ENCODE measurements around the gene PRXL2B.
"Not testable (repeated sequence)": the region's sequence is repeated elsewhere in the genome, so short reads cannot be mapped to it uniquely, and the experiment has no call there.

PRXL2B gene

GRCh38 chr1:2552189-2552588 is 34.4 kb upstream of the PRXL2B start:
- Histone ChIP-seq H2BK5ac (ENCODE audit: low read depth, low read length, poor library complexity, severe bottlenecking) (no peak overlapping the region), H3K27ac (ENCODE audit: low read length, poor library complexity, severe bottlenecking) (no peak overlapping the region), H2BK120ac (ENCODE audit: low read depth, low read length) (no peak overlapping the region), H2BK12ac (ENCODE audit: low read length in 2 of 2) (no peak overlapping the region), H3K4me2 (ENCODE audit: low read length, poor library complexity, severe bottlenecking) (no peak overlapping the region), H4K91ac (ENCODE audit: low read length) (no peak overlapping the region), H3K4me1 (ENCODE audit: control insufficient read depth, insufficient read depth, low read depth, low read length) (peaks cover 48% of the 10 kb centered on the region), H3K9ac (ENCODE audit: low read length) (no peak overlapping the region), H3K14ac (ENCODE audit: low read length in 2 of 2) (no peak overlapping the region), H2AK5ac (ENCODE audit: low read length, severe bottlenecking) (no peak overlapping the region), H3K27me3 (ENCODE audit: control insufficient read depth in 1 of 2, insufficient read depth in 1 of 2, low read length in 2 of 2) (no peaks in the 10 kb centered on the region), H3K9me3 (ENCODE audit: control insufficient read depth, low read length) (no peaks in the 10 kb centered on the region), H4K8ac (ENCODE audit: low read length) (no peak overlapping the region), H3K18ac (ENCODE audit: low read depth in 1 of 2, low read length in 2 of 2) (no peak overlapping the region), H3K36me3 (ENCODE audit: control insufficient read depth in 1 of 2, insufficient read depth in 2 of 2, low read depth in 1 of 2, low read length in 2 of 2) (no peaks in the 10 kb centered on the region), H3K4me3 (ENCODE audit: insufficient read depth in 1 of 2, low read depth in 1 of 2, low read length in 2 of 2) (no peak overlapping the region), H2BK15ac (ENCODE audit: low read depth, poor library complexity, severe bottlenecking) (no peak overlapping the region), H3K23ac (ENCODE audit: low read length in 2 of 2) (no peak overlapping the region), H3K4ac (ENCODE audit: low read depth in 1 of 2, low read length in 2 of 2) (no peak overlapping the region), H2AFZ (ENCODE audit: low read depth, low read length) (no peak overlapping the region), H3K79me1 (replicated peaks; ENCODE audit: low read length, poor library complexity, severe bottlenecking) (peaks cover 5% of the 10 kb centered on the region)
- no peak for DNase-seq
- 88% methylated on average over 20 of the region's 26 CpGs for WGBS

DNA sequence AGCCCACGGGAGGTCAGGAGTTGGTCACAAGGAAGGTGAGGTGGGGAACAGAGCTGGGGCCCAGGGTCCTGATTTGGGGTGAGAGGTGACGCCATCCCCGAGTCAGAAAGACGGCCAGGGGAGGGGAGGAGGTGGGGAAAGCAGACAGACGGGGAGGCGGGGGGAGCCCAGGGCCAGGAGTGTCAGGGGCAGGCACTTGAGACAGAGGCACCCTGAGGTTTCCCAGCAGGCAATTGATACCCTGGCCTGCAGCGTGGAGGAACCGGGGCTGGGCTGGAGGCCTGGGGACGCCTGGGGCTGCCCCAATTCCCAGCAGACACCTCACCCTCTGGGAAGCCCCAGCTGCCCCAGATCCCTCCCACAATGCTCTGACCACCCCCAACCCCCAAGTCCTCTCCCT is 33.5 kb upstream of the PRXL2B start:
- not testable (repeated sequence) for H3K27me3 ChIP-seq (ENCODE audit: control insufficient read depth in 1 of 2, insufficient read depth in 1 of 2, low read length in 2 of 2); H2BK15ac ChIP-seq (ENCODE audit: low read depth, poor library complexity, severe bottlenecking)

DNA sequence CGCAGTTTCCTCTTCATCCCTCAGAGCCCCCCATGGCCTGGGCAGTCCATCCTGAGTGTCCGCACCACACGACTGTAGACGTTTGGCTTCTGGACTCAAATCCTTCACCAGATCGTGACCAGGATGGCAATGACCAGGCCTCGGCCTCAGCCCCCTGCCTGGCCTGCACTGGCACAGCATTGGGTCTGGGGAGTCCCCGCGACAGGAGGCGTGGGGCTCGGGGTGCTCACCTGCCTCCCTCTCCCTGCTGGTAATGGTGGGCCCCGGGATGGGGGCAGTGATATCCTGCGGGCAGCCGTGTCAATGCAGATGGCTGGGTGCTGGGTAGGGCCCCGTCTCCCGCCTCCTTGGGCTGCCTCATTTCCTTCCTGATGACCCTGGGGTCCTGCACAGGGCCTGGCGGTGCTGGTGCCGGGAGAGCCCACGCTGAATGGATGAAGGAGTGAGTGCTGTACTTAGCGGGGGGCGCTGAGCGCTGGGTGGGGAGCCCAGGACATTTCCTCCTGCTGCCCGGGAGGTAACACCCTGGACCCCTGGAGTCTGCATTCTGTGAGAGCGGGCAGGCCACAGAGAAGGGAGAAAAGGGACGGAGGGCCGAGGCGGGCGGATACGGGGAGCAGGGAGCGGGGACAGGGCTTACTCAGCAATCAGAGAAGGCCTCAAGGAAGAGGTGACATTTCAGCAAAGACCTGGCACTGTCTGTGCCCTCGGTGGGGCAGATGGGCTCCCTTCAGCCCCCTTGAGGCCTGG is 32.5 kb upstream of the PRXL2B start:
- Histone ChIP-seq H2AK5ac (ENCODE audit: low read length, severe bottlenecking) (no peak overlapping the region), H3K4ac (ENCODE audit: low read depth in 1 of 2, low read length in 2 of 2) (no peak overlapping the region), H3K4me3 (ENCODE audit: insufficient read depth in 1 of 2, low read depth in 1 of 2, low read length in 2 of 2) (no peak overlapping the region), H3K4me1 (ENCODE audit: control insufficient read depth, insufficient read depth, low read depth, low read length) (peaks cover 41% of the 10 kb centered on the region), H3K27ac (ENCODE audit: low read length, poor library complexity, severe bottlenecking) (no peak overlapping the region), H3K36me3 (ENCODE audit: control insufficient read depth in 1 of 2, insufficient read depth in 2 of 2, low read depth in 1 of 2, low read length in 2 of 2) (peaks cover 9 to 12% of the 10 kb centered on the region in 2 experiments), H3K14ac (ENCODE audit: low read length in 2 of 2) (no peak overlapping the region), H3K27me3 (ENCODE audit: control insufficient read depth in 1 of 2, insufficient read depth in 1 of 2, low read length in 2 of 2) (no peaks in the 10 kb centered on the region), H3K79me1 (replicated peaks; ENCODE audit: low read length, poor library complexity, severe bottlenecking) (peaks cover 14% of the 10 kb centered on the region), H2AFZ (ENCODE audit: low read depth, low read length) (no peak overlapping the region), H2BK120ac (ENCODE audit: low read depth, low read length) (no peak overlapping the region), H3K23ac (ENCODE audit: low read length in 2 of 2) (no peak overlapping the region), H2BK5ac (ENCODE audit: low read depth, low read length, poor library complexity, severe bottlenecking) (no peak overlapping the region), H3K9ac (ENCODE audit: low read length) (no peak overlapping the region), H3K18ac (ENCODE audit: low read depth in 1 of 2, low read length in 2 of 2) (no peak overlapping the region), H2BK12ac (ENCODE audit: low read length in 2 of 2) (no peak overlapping the region), H2BK15ac (ENCODE audit: low read depth, poor library complexity, severe bottlenecking) (no peak overlapping the region), H4K91ac (ENCODE audit: low read length) (no peak overlapping the region), H3K9me3 (ENCODE audit: control insufficient read depth, low read length) (no peaks in the 10 kb centered on the region), H4K8ac (ENCODE audit: low read length) (no peak overlapping the region), H3K4me2 (ENCODE audit: low read length, poor library complexity, severe bottlenecking) (no peak overlapping the region)
- no peak for DNase-seq
- WGBS, result 83% methylated on average over 30 of the region's 30 CpGs

More for the DNA sequence above, 33.5 kb upstream of the PRXL2B start:
- 44% methylated on average over 5 of the region's 9 CpGs for WGBS
- not testable (repeated sequence) for H4K91ac ChIP-seq (ENCODE audit: low read length); H3K4me3 ChIP-seq (ENCODE audit: insufficient read depth in 1 of 2, low read depth in 1 of 2, low read length in 2 of 2); H2BK120ac ChIP-seq (ENCODE audit: low read depth, low read length); H2BK5ac ChIP-seq (ENCODE audit: low read depth, low read length, poor library complexity, severe bottlenecking); H3K14ac ChIP-seq (ENCODE audit: low read length in 2 of 2); H2AFZ ChIP-seq (ENCODE audit: low read depth, low read length); H3K4ac ChIP-seq (ENCODE audit: low read depth in 1 of 2, low read length in 2 of 2); H3K18ac ChIP-seq (ENCODE audit: low read depth in 1 of 2, low read length in 2 of 2); H3K27ac ChIP-seq (ENCODE audit: low read length, poor library complexity, severe bottlenecking); H3K36me3 ChIP-seq (ENCODE audit: control insufficient read depth in 1 of 2, insufficient read depth in 2 of 2, low read depth in 1 of 2, low read length in 2 of 2); H3K23ac ChIP-seq (ENCODE audit: low read length in 2 of 2); H4K8ac ChIP-seq (ENCODE audit: low read length); H3K9ac ChIP-seq (ENCODE audit: low read length); H2BK12ac ChIP-seq (ENCODE audit: low read length in 2 of 2); H2AK5ac ChIP-seq (ENCODE audit: low read length, severe bottlenecking); H3K9me3 ChIP-seq (ENCODE audit: control insufficient read depth, low read length); H3K4me2 ChIP-seq (ENCODE audit: low read length, poor library complexity, severe bottlenecking); DNase-seq
- Histone ChIP-seq H3K79me1 (replicated peaks; ENCODE audit: low read length, poor library complexity, severe bottlenecking) (peaks cover 12% of the 10 kb centered on the region), H3K4me1 (ENCODE audit: control insufficient read depth, insufficient read depth, low read depth, low read length) (peaks cover 49% of the 10 kb centered on the region)

DNA sequence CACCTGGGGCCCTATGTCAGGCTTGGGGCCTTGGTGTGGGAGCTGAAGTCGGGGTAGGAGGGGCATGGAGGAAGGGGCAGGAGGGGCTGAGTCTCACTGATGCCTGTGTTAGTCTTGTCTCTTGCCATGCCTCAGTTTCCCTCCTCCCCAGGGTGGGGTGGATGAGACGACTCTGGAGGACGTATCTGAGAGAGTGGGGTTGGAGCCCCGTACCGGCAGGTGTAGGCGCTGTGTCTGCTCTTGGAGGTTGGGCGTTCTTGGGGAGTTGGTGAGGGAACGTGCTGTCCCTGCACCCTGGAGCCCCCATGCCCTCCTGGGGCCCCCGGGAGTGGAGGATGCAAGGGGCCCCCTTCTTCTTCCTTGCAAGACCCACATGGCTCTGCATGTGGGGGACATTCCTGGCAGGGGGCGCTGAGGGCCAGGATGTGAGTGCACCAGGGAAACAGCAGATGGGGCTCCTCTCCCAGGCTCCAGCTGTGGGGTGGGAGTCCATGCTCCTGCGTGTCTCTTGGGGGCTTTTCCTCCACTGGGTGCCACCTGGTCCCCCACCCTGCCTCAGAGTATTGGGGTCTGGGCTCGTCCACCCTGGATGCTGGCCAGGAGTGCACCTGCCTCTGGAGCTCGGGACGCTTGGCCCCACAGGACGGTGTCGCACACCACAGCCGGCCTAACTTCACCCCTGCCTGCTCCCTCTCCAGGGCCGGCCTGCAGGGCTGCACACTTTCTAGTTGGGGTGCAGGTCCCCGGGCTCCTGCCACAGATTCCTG is 31.8 kb upstream of the PRXL2B start:
- Histone ChIP-seq H3K4me2 (ENCODE audit: low read length, poor library complexity, severe bottlenecking) (no peak overlapping the region), H2BK120ac (ENCODE audit: low read depth, low read length) (no peak overlapping the region), H2BK5ac (ENCODE audit: low read depth, low read length, poor library complexity, severe bottlenecking) (no peak overlapping the region), H2BK15ac (ENCODE audit: low read depth, poor library complexity, severe bottlenecking) (no peak overlapping the region), H3K9ac (ENCODE audit: low read length) (no peak overlapping the region), H3K4me3 (ENCODE audit: insufficient read depth in 1 of 2, low read depth in 1 of 2, low read length in 2 of 2) (no peak overlapping the region), H3K9me3 (ENCODE audit: control insufficient read depth, low read length) (no peaks in the 10 kb centered on the region), H2BK12ac (ENCODE audit: low read length in 2 of 2) (no peak overlapping the region), H3K18ac (ENCODE audit: low read depth in 1 of 2, low read length in 2 of 2) (no peak overlapping the region), H4K91ac (ENCODE audit: low read length) (no peak overlapping the region), H3K23ac (ENCODE audit: low read length in 2 of 2) (no peak overlapping the region), H3K79me1 (replicated peaks; ENCODE audit: low read length, poor library complexity, severe bottlenecking) (peaks cover 14% of the 10 kb centered on the region), H3K4ac (ENCODE audit: low read depth in 1 of 2, low read length in 2 of 2) (no peak overlapping the region), H2AFZ (ENCODE audit: low read depth, low read length) (no peak overlapping the region), H3K14ac (ENCODE audit: low read length in 2 of 2) (no peak overlapping the region), H2AK5ac (ENCODE audit: low read length, severe bottlenecking) (no peak overlapping the region), H3K27me3 (ENCODE audit: control insufficient read depth in 1 of 2, insufficient read depth in 1 of 2, low read length in 2 of 2) (no peaks in the 10 kb centered on the region), H4K8ac (ENCODE audit: low read length) (no peak overlapping the region), H3K27ac (ENCODE audit: low read length, poor library complexity, severe bottlenecking) (no peak overlapping the region), H3K36me3 (ENCODE audit: control insufficient read depth in 1 of 2, insufficient read depth in 2 of 2, low read depth in 1 of 2, low read length in 2 of 2) (peaks cover 16 to 17% of the 10 kb centered on the region in 2 experiments), H3K4me1 (ENCODE audit: control insufficient read depth, insufficient read depth, low read depth, low read length) (peaks cover 42% of the 10 kb centered on the region)
- no peak for DNase-seq
- 86% methylated on average over 19 of the region's 19 CpGs for WGBS

Data from mesenchymal stem cell (in vitro differentiated cells and primary cell).